HG03097 (cell line): ENCODE data around the gene CTXN2.

Experiments used
- ATAC-seq: cut with Tn5 transposase; IDR thresholded peaks from one replicate; pipeline ENCODE4 v1.9.1; 2021; ENCODE audit not compliant: unreplicated experiment, low FRiP score

Gene CTXN2

GRCh38 chr15:48221885-48222284, 30.4 kb downstream of the CTXN2 start:
- no peak for ATAC-seq

- ATAC-seq: no peak
These were observed 31.2 kb downstream of the CTXN2 start for GRCh38 chr15:48222627-48223026.

- no peak for ATAC-seq
These were observed 34.3 kb downstream of the CTXN2 start for GRCh38 chr15:48225771-48226170.

- no peak for ATAC-seq
These were observed 39.0 kb downstream of the CTXN2 start for GRCh38 chr15:48230498-48230897.

- ATAC-seq: no peak
These were observed 41.8 kb downstream of the CTXN2 start for GRCh38 chr15:48233246-48233645.

- no peak for ATAC-seq
These were observed 47.9 kb downstream of the CTXN2 start for GRCh38 chr15:48239334-48239733.

GRCh38 chr15:48242015-48242414, 50.5 kb downstream of the CTXN2 start:
- ATAC-seq: no peak

- ATAC-seq: no peak
These were observed 51.1 kb downstream of the CTXN2 start for GRCh38 chr15:48242535-48242934.

- ATAC-seq: no peak
These were observed 53.5 kb downstream of the CTXN2 start for GRCh38 chr15:48244921-48245320.

- ATAC-seq: no peak
These were observed 56.9 kb downstream of the CTXN2 start for GRCh38 chr15:48248414-48248813.

- ATAC-seq: no peak
These were observed 59.2 kb downstream of the CTXN2 start for GRCh38 chr15:48250640-48251076.

GRCh38 chr15:48253172-48253571, 61.7 kb downstream of the CTXN2 start:
- ATAC-seq: no peak
